Right renal cortex interstitium (tissue), 3 donors: ENCODE data around the gene SNED1. TPM values are rescaled to one million over a fixed set of nuclear protein-coding genes. Genes with fewer than 3 reads are reported as not detected.

Experiments
- DNase-seq, 3 donors: peaks; one replicate each; pipeline ENCODE4 v3.0.0-alpha.2; 2013; ENCODE audit warnings: low read depth in 3 of 3, low spot score in 2 of 3
- polyA plus RNA-seq, 3 donors: library from polyadenylated mRNA; unstranded; fragments of 120-200 nt; gene quantifications; one replicate each; pipeline ENCODE4 v1.2.1, GENCODE V29; 2013; ENCODE audit not compliant: insufficient read length in 3 of 3

The SNED1 gene
- 1 to 10 TPM; 6.2 to 7.4 (median 6.6) TPM for polyA plus RNA-seq

- peak; percentile 41 to 75 (median 71) for DNase-seq
Observed at GRCh38 chr2:240997856-240998705, at the start of gene SNED1. Gene SNED1 (plus strand): TSS chr2:240998618. CDS start chr2:240998838, 220 bp downstream.

- DNase-seq: no peak
Observed at GRCh38 chr2:240948905-240949790, 49.3 kb upstream of the SNED1 start.

GRCh38 chr2:240949791-240950705 lies 48.4 kb upstream of the SNED1 start:
- no peak for DNase-seq

- no peak for DNase-seq
Observed at GRCh38 chr2:240951045-240951594, 47.3 kb upstream of the SNED1 start.

GRCh38 chr2:240952496-240953246 lies 45.7 kb upstream of the SNED1 start:
- DNase-seq: no peak

- no peak for DNase-seq
Observed at GRCh38 chr2:240953426-240954410, 44.7 kb upstream of the SNED1 start.

GRCh38 chr2:240954436-240955305 lies 43.7 kb upstream of the SNED1 start:
- DNase-seq: no peak

- no peak for DNase-seq
Observed at GRCh38 chr2:240955306-240956170, 42.9 kb upstream of the SNED1 start.

GRCh38 chr2:240956171-240956934 lies 42.1 kb upstream of the SNED1 start:
- DNase-seq: no peak

GRCh38 chr2:240956935-240957655 lies 41.3 kb upstream of the SNED1 start:
- no peak for DNase-seq

GRCh38 chr2:240957656-240958365 lies 40.6 kb upstream of the SNED1 start:
- no peak for DNase-seq

- no peak for DNase-seq
Observed at GRCh38 chr2:240958366-240959213, 39.8 kb upstream of the SNED1 start.

GRCh38 chr2:240959214-240959940 lies 39.0 kb upstream of the SNED1 start:
- DNase-seq: no peak
